NK-92 (cell line): ENCODE results near the gene SPON1.
"Not testable (repeated sequence)": the region's sequence is repeated elsewhere in the genome, so short reads cannot be mapped to it uniquely, and the experiment has no call there.

Source experiments
- DNase-seq: peaks from one replicate; lab custom pipeline; 2025; ENCODE audit not compliant: unreplicated experiment; lab: John Stamatoyannopoulos, UW

The SPON1 gene

DNA sequence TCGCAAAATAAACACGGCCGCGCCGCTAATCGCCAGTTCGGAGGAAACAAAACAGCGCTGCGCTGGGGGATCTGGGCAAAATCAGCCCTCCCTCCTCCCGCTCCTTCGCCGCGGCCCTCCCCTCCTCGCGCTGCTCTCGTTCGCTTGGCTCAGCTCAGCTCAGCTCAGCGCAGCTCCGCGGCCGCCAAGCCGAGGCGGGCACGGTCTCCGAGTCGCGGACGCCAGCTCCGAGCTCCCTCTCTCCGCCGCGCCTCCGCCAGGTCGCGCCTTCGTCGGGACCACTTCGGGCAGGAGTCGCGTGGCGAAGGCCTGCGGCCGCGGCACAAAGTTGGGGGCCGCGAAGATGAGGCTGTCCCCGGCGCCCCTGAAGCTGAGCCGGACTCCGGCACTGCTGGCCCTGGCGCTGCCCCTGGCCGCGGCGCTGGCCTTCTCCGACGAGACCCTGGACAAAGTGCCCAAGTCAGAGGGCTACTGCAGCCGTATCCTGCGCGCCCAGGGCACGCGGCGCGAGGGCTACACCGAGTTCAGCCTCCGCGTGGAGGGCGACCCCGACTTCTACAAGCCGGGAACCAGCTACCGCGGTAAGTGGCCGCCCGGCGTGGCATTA is at the start of gene SPON1:
Gene SPON1 (plus strand): TSS at position 162 of the 607 bp plus-strand sequence. CDS start 182 bp downstream, at position 344.
- no peak for DNase-seq

- DNase-seq = no peak
Observed at GRCh38 chr11:13917264-13917663, 45.3 kb upstream of the SPON1 start.

GRCh38 chr11:13917904-13918303 is 44.6 kb upstream of the SPON1 start:
- no peak for DNase-seq

GRCh38 chr11:13920756-13921155 is 41.8 kb upstream of the SPON1 start:
- no peak for DNase-seq

- DNase-seq = no peak
Observed at GRCh38 chr11:13921545-13921944, 41.0 kb upstream of the SPON1 start.

- no peak for DNase-seq
Observed at GRCh38 chr11:13923182-13923581, 39.3 kb upstream of the SPON1 start.

- no peak for DNase-seq
Observed at GRCh38 chr11:13923716-13924650, 38.5 kb upstream of the SPON1 start.

GRCh38 chr11:13924801-13925327 is 37.7 kb upstream of the SPON1 start:
- no peak for DNase-seq

DNA sequence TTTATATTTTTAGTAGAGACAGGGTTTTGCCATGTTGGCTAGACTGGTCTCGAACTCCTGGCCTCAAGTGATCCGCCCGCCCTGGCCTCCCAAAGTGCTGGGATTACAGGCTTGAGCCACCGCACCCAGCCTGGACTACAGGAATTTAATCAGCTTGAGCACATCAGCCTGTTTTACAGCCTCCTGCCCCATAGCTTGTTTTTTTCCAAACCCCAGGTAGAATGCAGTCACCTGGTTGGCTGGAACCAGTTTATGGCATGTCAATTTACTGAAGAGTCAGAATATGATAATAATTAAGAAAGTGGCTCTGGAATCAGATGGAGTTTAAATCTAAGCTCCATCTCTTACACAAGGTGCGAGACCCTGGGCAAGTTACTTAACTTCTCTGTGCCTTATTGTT is 36.2 kb upstream of the SPON1 start:
- not testable (repeated sequence) for DNase-seq

DNA sequence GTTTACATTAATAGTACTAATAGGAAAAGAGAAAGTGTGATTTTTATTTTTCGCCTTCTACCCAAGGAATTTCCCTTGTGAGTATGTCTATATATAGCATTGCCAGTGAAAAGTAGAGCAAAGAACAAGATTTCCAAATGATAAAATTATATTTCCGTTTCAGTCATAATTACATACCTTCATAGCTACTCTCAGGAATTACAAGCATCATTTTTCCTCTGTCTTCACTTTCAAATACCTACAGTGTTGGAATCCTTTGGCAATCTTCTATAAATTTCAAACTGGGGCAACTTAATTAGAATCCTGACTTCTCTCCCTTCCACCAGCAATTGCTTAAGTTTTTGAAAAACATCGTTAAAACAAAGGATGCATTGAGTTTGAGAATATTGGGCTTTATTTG is 35.5 kb upstream of the SPON1 start:
- no peak for DNase-seq

DNA sequence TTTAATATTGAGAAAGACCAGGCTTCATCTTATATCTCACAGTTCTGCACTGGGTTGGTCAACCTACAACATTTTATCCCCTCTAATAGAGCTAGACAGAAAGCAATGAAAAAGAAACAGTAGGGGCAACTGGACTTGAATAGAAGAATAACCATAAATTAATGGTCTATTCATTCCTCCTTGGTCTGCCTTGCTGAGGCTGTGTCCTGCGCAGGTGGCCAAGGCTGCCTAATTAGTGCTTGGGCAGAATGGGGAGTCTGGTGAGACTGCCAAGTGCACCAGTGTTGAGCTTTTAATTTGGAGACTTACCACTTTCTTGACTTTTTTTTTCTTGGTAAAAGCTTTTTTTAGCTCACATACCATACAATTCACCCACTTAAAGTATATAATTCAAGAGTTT is 35.0 kb upstream of the SPON1 start:
- DNase-seq = no peak

- no peak for DNase-seq
Observed at GRCh38 chr11:13928566-13929251, 33.8 kb upstream of the SPON1 start.

DNA sequence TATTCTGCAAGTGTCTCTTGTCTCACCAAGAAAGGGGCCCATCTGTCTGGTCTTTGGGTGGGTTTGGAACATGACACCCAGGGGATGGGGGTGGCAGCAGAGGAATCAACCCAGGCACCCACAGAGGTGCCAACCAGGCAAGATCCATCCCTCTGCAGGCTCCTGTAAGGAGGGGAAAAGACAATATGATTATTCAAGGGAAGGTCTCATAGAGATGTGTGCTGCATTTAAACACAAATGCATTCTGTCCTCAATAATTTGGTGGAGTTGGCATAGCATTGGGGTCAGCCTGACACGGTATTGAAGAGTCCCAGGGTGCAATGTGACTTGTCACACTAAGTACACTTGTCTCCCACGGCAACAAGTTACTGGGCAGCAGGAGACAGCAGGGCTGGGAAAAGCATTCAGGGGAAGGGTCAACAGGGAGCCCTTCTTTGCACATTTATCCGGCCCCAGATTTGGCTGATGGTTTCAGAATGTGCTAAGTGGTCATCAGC is 33.1 kb upstream of the SPON1 start:
- no peak for DNase-seq

DNA sequence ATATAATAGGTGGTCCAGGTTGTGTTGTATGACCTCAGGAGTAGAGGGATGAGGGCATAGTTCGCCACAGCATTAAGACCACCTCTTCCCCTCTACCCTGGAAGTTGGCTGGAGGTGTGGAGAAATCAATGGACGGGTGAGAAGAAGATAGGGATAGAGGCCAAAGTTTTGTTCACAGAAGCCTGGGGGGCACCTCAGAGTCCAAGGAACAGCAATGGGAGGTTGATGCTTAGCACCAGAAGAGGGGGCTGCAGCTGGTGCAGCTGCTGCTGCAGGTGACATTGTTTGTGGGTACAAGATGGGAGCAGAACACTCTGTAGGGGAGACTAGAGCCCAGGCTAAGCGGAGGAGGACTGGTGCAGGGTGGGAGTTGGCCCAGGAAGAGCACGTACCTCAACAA is 31.2 kb upstream of the SPON1 start:
- DNase-seq = no peak

- not testable (repeated sequence) for DNase-seq
Observed at GRCh38 chr11:13937154-13937553, 25.4 kb upstream of the SPON1 start.

DNA sequence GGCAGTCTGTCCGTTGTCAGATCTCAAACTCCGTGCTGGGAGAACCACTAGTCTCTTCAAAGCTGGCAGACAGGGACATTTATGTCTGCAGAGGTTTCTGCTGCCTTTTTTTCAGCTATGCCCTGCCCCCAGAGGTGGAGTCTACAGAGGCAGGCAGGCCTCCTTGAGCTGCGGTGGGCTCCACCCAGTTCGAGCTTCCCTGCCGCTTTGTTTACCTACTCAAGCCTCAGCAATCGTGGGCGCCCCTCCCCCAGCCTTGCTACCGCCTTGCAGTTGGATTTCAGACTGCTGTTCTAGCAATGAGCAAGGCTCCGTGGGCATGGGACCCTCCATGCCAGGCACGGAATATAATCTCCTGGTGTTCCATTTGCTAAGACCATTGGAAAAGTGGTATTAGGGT is 23.7 kb upstream of the SPON1 start:
- not testable (repeated sequence) for DNase-seq

- no peak for DNase-seq
Observed at GRCh38 chr11:13939961-13940906, 22.3 kb upstream of the SPON1 start.

- no peak for DNase-seq
Observed at GRCh38 chr11:13940907-13941256, 21.6 kb upstream of the SPON1 start.

GRCh38 chr11:13941775-13942174 is 20.7 kb upstream of the SPON1 start:
- no peak for DNase-seq

GRCh38 chr11:13942378-13942777 is 20.1 kb upstream of the SPON1 start:
- no peak for DNase-seq
